Measurements from ENCODE around the gene TRIM44.
"Not testable (repeated sequence)": the region's sequence is repeated elsewhere in the genome, so short reads cannot be mapped to it uniquely, and the experiment has no call there.

DNA sequence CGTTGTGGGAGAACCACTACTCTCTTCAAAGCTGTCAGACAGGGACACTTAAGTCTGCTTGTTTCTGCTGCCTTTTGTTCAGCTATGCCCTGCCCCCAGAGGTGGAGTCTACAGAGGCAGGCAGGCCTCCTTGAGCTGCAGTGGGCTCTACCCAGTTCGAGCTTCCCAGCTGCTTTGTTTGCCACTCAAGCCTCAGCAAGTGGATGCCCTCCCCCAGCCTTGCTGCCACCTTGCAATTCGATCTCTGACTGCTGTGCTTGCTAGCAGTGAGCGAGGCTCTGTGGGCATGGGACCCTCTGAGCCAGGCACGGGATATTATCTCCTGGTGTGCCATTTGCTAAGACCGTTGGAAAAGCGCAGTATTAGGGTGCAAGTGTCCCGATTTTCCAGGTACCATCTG is 116.4 kb downstream of the TRIM44 start:
- TF ChIP-seq, protein P1, sequence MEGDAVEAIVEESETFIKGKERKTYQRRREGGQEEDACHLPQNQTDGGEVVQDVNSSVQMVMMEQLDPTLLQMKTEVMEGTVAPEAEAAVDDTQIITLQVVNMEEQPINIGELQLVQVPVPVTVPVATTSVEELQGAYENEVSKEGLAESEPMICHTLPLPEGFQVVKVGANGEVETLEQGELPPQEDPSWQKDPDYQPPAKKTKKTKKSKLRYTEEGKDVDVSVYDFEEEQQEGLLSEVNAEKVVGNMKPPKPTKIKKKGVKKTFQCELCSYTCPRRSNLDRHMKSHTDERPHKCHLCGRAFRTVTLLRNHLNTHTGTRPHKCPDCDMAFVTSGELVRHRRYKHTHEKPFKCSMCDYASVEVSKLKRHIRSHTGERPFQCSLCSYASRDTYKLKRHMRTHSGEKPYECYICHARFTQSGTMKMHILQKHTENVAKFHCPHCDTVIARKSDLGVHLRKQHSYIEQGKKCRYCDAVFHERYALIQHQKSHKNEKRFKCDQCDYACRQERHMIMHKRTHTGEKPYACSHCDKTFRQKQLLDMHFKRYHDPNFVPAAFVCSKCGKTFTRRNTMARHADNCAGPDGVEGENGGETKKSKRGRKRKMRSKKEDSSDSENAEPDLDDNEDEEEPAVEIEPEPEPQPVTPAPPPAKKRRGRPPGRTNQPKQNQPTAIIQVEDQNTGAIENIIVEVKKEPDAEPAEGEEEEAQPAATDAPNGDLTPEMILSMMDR (IDR thresholded peaks at IDR 0.05): not testable (repeated sequence)
- not testable (repeated sequence) for TF ChIP-seq POLR2A, EP300 (IDR thresholded peaks at IDR 0.05)
